ENCODE measurements around the gene SLC22A23. TPM values are rescaled to one million over a fixed set of nuclear protein-coding genes. Genes with fewer than 3 reads are reported as not detected.

SLC22A23 gene
- total and polyA plus RNA-seq, 2 experiments from 2014 or later = 6.1 to 38.3 TPM

- H3K4me1 ChIP-seq (ENCODE audit: insufficient read depth) = peaks cover 11% of the 10 kb centered on the region
- H3K79me2 ChIP-seq (replicated peaks; ENCODE audit: insufficient read depth) = peaks cover 28% of the 10 kb centered on the region
- peaks cover 18% of the 10 kb centered on the region for H3K36me3 Mint-ChIP-seq (ENCODE audit: low read depth)
- peaks cover 7% of the 10 kb centered on the region; the same call in 1 of the 2 replicates for H3F3A ChIP-seq (replicated peaks; ENCODE audit: low read depth)
- no peaks in the 10 kb centered on the region for H3K27me3 ChIP-seq (ENCODE audit: insufficient read depth)
- H3K36me3 ChIP-seq (ENCODE audit: insufficient read depth) = peaks cover 5% of the 10 kb centered on the region; the same call in 1 of the 2 replicates
- ATAC-seq (no peak), DNase-seq (ENCODE audit: low spot score) (no peak)
- H2AFZ ChIP-seq = no peak overlapping the region
- no peaks in the 10 kb centered on the region for H3K9me3 Mint-ChIP-seq
- no peaks in the 10 kb centered on the region for H3K9me2 ChIP-seq (ENCODE audit: insufficient read depth)
- no peak for TF ChIP-seq EZH2 (IDR thresholded peaks at IDR 0.05; ENCODE audit: low read depth, unreplicated experiment)
- TF ChIP-seq NANOG (IDR thresholded peaks at IDR 0.05; ENCODE audit: borderline replicate concordance) = no peak
- no peak for TF ChIP-seq STAT1 (IDR thresholded peaks at IDR 0.05; ENCODE audit: unreplicated experiment)
- TF ChIP-seq EZH2phosphoT487 (IDR thresholded peaks at IDR 0.05; ENCODE audit: unreplicated experiment) = no peak
- no peak for TF ChIP-seq ZNF331 (CRISPR knock-in tag; IDR thresholded peaks at IDR 0.05; ENCODE audit: low read depth)
- no peak for TF ChIP-seq REST (IDR thresholded peaks at IDR 0.05; ENCODE audit: unreplicated experiment)
- TF ChIP-seq ZNF114 (CRISPR knock-in tag; IDR thresholded peaks at IDR 0.05) = no peak
- H3K4me2 ChIP-seq = no peak overlapping the region
- no peak overlapping the region for H3K4me3 Mint-ChIP-seq
- H3K27me3 Mint-ChIP-seq (ENCODE audit: insufficient read depth, low read depth, poor library complexity) = peaks cover 6% of the 10 kb centered on the region
- H3K4me3 ChIP-seq = no peak overlapping the region
- H3K27ac Mint-ChIP-seq = no peak overlapping the region
- no peak overlapping the region for H3K27ac ChIP-seq (ENCODE audit: low read depth)
- H3K4me1 Mint-ChIP-seq = peaks cover 32% of the 10 kb centered on the region
- 0 out of 2 replicates have a peak, but pooled peaks cover 13% of the 10 kb centered on the region for H4K20me1 ChIP-seq (replicated peaks; ENCODE audit: insufficient read depth)
Measured at GRCh38 chr6:3323148-3323547, 133.7 kb downstream of the SLC22A23 start.

GRCh38 chr6:3322366-3322890 lies 134.4 kb downstream of the SLC22A23 start:
- peaks cover 6% of the 10 kb centered on the region for H3K27me3 Mint-ChIP-seq (ENCODE audit: insufficient read depth, low read depth, poor library complexity)
- H3F3A ChIP-seq (replicated peaks; ENCODE audit: low read depth) = peaks cover 4% of the 10 kb centered on the region; the same call in 1 of the 2 replicates
- peaks cover 21% of the 10 kb centered on the region for H3K79me2 ChIP-seq (replicated peaks; ENCODE audit: insufficient read depth)
- H3K9me2 ChIP-seq (ENCODE audit: insufficient read depth) = no peaks in the 10 kb centered on the region
- peaks cover 18% of the 10 kb centered on the region for H3K36me3 Mint-ChIP-seq (ENCODE audit: low read depth)
- peaks cover 5% of the 10 kb centered on the region; the same call in 1 of the 2 replicates for H3K36me3 ChIP-seq (ENCODE audit: insufficient read depth)
- DNase-seq (ENCODE audit: low spot score) (no peak), ATAC-seq (no peak)
- 0 out of 2 replicates have a peak, but pooled peaks cover 10% of the 10 kb centered on the region for H4K20me1 ChIP-seq (replicated peaks; ENCODE audit: insufficient read depth)
- peaks cover 27% of the 10 kb centered on the region for H3K4me1 Mint-ChIP-seq
- no peaks in the 10 kb centered on the region for H3K9me3 Mint-ChIP-seq
- H3K27ac ChIP-seq (ENCODE audit: low read depth) = no peak overlapping the region
- H3K4me1 ChIP-seq (ENCODE audit: insufficient read depth) = peaks cover 11% of the 10 kb centered on the region
- H3K27me3 ChIP-seq (ENCODE audit: insufficient read depth) = no peaks in the 10 kb centered on the region
- no peak overlapping the region for H3K4me3 Mint-ChIP-seq
- H3K27ac Mint-ChIP-seq = no peak overlapping the region
- no peak overlapping the region for H3K4me3 ChIP-seq
- TF ChIP-seq CREB1 (CRISPR knock-in tag; IDR thresholded peaks at IDR 0.05; ENCODE audit: low read depth) (no peak), JUNB (IDR thresholded peaks at IDR 0.05; ENCODE audit: unreplicated experiment) (no peak), EZH2 (IDR thresholded peaks at IDR 0.05; ENCODE audit: low read depth, unreplicated experiment) (no peak)
- no peak overlapping the region for H2AFZ ChIP-seq
- H3K4me2 ChIP-seq = no peak overlapping the region
